K562 (cell line): ENCODE data around the gene CARD14. TPM values are rescaled to one million over a fixed set of nuclear protein-coding genes. Genes with fewer than 3 reads are reported as not detected.

Experiments used
- BCOR ChIP-seq: fragments of 450-650 bp; IDR thresholded peaks from 2 replicates; pipeline ENCODE4 v1.6.1; 2016
- CBX2 ChIP-seq: fragments of 200-600 bp; sonication (generic); IDR thresholded peaks from one replicate; pipeline ENCODE4 v1.6.1; 2012; ENCODE audit warnings: mild to moderate bottlenecking, low read length, inconsistent platforms; ENCODE audit not compliant: insufficient read depth, poor library complexity, severe bottlenecking
- ELF2 ChIP-seq: fragments of 250-450 bp; sonication (Bioruptor Pico); IDR thresholded peaks from 2 replicates; pipeline ENCODE4 v1.5.0; 2021; ENCODE audit warnings: mild to moderate bottlenecking
- HCFC1 ChIP-seq: IDR thresholded peaks from 2 replicates; pipeline ENCODE4 v1.6.1; 2012; ENCODE audit warnings: low read depth, low read length, improper control_type of control experiment
- KLF16 ChIP-seq: IDR thresholded peaks from 2 replicates; pipeline ENCODE4 v1.6.1; 2016; ENCODE audit warnings: antibody characterized with exemption
- SMARCB1 ChIP-seq: IDR thresholded peaks from 2 replicates; pipeline ENCODE4 v1.6.1; 2011; ENCODE audit warnings: improper control_type of control experiment, low read depth; ENCODE audit not compliant: insufficient read length
- SRSF3 ChIP-seq: fragments of 200-400 bp; formaldehyde crosslinking; IDR thresholded peaks from 2 replicates; pipeline ENCODE4 v1.6.1; 2016; ENCODE audit warnings: mild to moderate bottlenecking, low read length, moderate library complexity; ENCODE audit not compliant: insufficient read depth
- SRSF7 ChIP-seq: fragments of 200-400 bp; formaldehyde crosslinking; optimal IDR thresholded peaks from 2 replicates; pipeline ENCODE3; 2017; ENCODE audit warnings: mild to moderate bottlenecking, low read depth, low read length
- ZNF197 ChIP-seq: fragments of 200-800 bp; sonication (Bioruptor generic); IDR thresholded peaks from 2 replicates; pipeline ENCODE4 v1.6.1; 2016; ENCODE audit warnings: low read depth, missing genetic modification characterization, missing compliant biosample characterization
- polyA plus RNA-seq, 8 experiments: library from polyadenylated mRNA; depleted of rRNA in 4 of 8; stranded (reverse) in 5 of 8; unstranded in 3 of 8; fragments of >200 nt; fragmentation: Nextera tagmentation in 2 of 8; fragmentation: Illumina TruSeq in 1 of 8; extraction: Ambion mirVana in 2 of 8; extraction: Trizol in 1 of 8; gene quantifications; 2 replicates each; pipeline versions ENCODE4 v1.2.1 to v1.2.3, GENCODE V29; 2011 to 2014; ENCODE audit warnings: inconsistent platforms in 1 of 8, missing spikeins in 1 of 8
- total RNA-seq, 7 experiments: library from RNA; depleted of rRNA in 6 of 7; stranded (reverse); fragments of >200 nt in 6 of 7; fragmentation: Illumina TruSeq in 2 of 7; extraction: Trizol in 2 of 7; gene quantifications; 2 replicates each; pipeline versions ENCODE4 v1.2.1 to v1.2.3, GENCODE V29; 2011 to 2021; ENCODE audit warnings: low replicate concordance in 1 of 7
- TF ChIP-seq, protein P1 (sequence below): fragments of 250-450 bp; sonication (Bioruptor Pico); IDR thresholded peaks from 2 replicates; pipeline ENCODE4 v1.4.0; 2020; ENCODE audit warnings: mild to moderate bottlenecking, moderate library complexity
- TF ChIP-seq, protein P2 (sequence below): sonication (generic); formaldehyde crosslinking; IDR thresholded peaks from 2 replicates; pipeline ENCODE4 v1.8.1; 2022; ENCODE audit warnings: missing genetic modification reagents
- TF ChIP-seq, protein P3 (sequence below): fragments of 250-450 bp; sonication (Bioruptor Pico); IDR thresholded peaks from 2 replicates; pipeline ENCODE4 v1.8.0; 2022; ENCODE audit warnings: moderate library complexity, mild to moderate bottlenecking, inconsistent platforms
- TF ChIP-seq, protein P4 (sequence below): fragments of 450-650 bp; IDR thresholded peaks from 2 replicates; pipeline ENCODE4 v1.6.1; 2017; ENCODE audit warnings: mild to moderate bottlenecking, moderate library complexity
- TF ChIP-seq, protein P5 (sequence below), 2 experiments: fragments of 450-650 bp; conservative IDR thresholded peaks; 2 replicates each; pipeline ENCODE4 v1.6.1; 2017; ENCODE audit warnings: mild to moderate bottlenecking in 2 of 2, moderate library complexity in 2 of 2
- TF ChIP-seq, protein P6 (sequence below): IDR thresholded peaks from 3 replicates; pipeline ENCODE4 v1.6.1; 2011; ENCODE audit warnings: borderline replicate concordance, mild to moderate bottlenecking; ENCODE audit not compliant: insufficient read length, insufficient read depth

Gene CARD14
- total and polyA plus RNA-seq, 9 of the 15 experiments (the other 6 are each of a cell fraction or from before 2014, with no cell fraction given): not detected

DNA sequence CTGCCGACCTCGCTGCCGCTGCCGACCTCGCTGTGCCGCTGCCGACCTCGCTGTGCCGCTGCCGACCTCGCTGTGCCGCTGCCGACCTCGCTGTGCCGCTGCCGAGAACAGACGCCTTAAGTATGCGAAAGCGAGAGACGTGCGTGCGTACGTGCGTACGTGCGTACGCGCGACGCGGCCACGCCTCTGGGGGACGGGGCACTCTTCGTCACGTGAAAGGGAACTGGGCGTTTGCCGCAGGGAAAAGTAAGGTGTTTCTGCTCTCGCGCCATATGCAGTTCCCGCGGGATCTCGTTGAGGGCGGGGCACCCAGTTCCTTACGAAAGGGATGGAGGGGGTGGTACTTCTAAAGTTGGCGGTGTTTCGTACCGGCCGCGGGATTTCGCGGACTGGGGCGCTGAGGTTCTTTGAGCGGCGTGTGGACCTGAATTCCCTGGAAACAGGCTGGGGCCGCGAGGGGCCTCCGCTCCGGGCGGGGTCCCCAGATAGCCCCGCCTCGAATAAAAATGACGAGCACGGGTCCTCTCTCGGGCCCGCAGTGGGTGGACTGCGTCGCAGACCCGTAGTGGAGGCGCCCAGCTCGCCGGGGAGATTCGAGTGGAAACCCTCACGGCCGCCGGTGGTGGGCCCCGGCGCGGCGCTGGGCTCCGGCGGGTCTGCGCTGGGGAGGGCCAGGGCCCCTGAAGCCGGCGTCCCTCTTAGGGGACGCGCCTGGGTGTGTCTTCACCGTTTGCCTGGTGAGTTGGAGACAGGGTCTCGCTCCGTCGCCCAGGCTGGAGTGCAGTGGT lies 22.6 kb upstream of the CARD14 start, which contains the start of gene EIF4A3 (continued):
- TF ChIP-seq CBX2: no peak
- TF ChIP-seq BCOR: no peak
- TF ChIP-seq SRSF3: no peak
- TF ChIP-seq, protein P1, sequence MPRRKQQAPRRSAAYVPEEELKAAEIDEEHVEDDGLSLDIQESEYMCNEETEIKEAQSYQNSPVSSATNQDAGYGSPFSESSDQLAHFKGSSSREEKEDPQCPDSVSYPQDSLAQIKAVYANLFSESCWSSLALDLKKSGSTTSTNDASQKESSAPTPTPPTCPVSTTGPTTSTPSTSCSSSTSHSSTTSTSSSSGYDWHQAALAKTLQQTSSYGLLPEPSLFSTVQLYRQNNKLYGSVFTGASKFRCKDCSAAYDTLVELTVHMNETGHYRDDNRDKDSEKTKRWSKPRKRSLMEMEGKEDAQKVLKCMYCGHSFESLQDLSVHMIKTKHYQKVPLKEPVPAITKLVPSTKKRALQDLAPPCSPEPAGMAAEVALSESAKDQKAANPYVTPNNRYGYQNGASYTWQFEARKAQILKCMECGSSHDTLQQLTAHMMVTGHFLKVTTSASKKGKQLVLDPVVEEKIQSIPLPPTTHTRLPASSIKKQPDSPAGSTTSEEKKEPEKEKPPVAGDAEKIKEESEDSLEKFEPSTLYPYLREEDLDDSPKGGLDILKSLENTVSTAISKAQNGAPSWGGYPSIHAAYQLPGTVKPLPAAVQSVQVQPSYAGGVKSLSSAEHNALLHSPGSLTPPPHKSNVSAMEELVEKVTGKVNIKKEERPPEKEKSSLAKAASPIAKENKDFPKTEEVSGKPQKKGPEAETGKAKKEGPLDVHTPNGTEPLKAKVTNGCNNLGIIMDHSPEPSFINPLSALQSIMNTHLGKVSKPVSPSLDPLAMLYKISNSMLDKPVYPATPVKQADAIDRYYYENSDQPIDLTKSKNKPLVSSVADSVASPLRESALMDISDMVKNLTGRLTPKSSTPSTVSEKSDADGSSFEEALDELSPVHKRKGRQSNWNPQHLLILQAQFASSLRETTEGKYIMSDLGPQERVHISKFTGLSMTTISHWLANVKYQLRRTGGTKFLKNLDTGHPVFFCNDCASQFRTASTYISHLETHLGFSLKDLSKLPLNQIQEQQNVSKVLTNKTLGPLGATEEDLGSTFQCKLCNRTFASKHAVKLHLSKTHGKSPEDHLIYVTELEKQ (CRISPR knock-in tag): no peak
- TF ChIP-seq SRSF7: no peak
- TF ChIP-seq SMARCB1: no peak
- TF ChIP-seq, protein P2, sequence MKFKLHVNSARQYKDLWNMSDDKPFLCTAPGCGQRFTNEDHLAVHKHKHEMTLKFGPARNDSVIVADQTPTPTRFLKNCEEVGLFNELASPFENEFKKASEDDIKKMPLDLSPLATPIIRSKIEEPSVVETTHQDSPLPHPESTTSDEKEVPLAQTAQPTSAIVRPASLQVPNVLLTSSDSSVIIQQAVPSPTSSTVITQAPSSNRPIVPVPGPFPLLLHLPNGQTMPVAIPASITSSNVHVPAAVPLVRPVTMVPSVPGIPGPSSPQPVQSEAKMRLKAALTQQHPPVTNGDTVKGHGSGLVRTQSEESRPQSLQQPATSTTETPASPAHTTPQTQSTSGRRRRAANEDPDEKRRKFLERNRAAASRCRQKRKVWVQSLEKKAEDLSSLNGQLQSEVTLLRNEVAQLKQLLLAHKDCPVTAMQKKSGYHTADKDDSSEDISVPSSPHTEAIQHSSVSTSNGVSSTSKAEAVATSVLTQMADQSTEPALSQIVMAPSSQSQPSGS (CRISPR knock-in tag): no peak
- TF ChIP-seq, protein P3, sequence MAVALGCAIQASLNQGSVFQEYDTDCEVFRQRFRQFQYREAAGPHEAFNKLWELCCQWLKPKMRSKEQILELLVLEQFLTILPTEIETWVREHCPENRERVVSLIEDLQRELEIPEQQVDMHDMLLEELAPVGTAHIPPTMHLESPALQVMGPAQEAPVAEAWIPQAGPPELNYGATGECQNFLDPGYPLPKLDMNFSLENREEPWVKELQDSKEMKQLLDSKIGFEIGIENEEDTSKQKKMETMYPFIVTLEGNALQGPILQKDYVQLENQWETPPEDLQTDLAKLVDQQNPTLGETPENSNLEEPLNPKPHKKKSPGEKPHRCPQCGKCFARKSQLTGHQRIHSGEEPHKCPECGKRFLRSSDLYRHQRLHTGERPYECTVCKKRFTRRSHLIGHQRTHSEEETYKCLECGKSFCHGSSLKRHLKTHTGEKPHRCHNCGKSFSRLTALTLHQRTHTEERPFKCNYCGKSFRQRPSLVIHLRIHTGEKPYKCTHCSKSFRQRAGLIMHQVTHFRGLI (CRISPR knock-in tag): no peak
- TF ChIP-seq HCFC1: peak; percentile 52; the same call in 1 of the 2 replicates
- no peak for TF ChIP-seq ELF2 (CRISPR knock-in tag)
- TF ChIP-seq, protein P4, sequence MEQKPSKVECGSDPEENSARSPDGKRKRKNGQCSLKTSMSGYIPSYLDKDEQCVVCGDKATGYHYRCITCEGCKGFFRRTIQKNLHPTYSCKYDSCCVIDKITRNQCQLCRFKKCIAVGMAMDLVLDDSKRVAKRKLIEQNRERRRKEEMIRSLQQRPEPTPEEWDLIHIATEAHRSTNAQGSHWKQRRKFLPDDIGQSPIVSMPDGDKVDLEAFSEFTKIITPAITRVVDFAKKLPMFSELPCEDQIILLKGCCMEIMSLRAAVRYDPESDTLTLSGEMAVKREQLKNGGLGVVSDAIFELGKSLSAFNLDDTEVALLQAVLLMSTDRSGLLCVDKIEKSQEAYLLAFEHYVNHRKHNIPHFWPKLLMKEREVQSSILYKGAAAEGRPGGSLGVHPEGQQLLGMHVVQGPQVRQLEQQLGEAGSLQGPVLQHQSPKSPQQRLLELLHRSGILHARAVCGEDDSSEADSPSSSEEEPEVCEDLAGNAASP: no peak
- TF ChIP-seq, protein P5, sequence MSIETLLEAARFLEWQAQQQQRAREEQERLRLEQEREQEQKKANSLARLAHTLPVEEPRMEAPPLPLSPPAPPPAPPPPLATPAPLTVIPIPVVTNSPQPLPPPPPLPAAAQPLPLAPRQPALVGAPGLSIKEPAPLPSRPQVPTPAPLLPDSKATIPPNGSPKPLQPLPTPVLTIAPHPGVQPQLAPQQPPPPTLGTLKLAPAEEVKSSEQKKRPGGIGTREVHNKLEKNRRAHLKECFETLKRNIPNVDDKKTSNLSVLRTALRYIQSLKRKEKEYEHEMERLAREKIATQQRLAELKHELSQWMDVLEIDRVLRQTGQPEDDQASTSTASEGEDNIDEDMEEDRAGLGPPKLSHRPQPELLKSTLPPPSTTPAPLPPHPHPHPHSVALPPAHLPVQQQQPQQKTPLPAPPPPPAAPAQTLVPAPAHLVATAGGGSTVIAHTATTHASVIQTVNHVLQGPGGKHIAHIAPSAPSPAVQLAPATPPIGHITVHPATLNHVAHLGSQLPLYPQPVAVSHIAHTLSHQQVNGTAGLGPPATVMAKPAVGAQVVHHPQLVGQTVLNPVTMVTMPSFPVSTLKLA (conservative IDR thresholded peaks at IDR 0.05): peak; percentile 73 to 83
- TF ChIP-seq ZNF197 (CRISPR knock-in tag): no peak
- TF ChIP-seq, protein P6, sequence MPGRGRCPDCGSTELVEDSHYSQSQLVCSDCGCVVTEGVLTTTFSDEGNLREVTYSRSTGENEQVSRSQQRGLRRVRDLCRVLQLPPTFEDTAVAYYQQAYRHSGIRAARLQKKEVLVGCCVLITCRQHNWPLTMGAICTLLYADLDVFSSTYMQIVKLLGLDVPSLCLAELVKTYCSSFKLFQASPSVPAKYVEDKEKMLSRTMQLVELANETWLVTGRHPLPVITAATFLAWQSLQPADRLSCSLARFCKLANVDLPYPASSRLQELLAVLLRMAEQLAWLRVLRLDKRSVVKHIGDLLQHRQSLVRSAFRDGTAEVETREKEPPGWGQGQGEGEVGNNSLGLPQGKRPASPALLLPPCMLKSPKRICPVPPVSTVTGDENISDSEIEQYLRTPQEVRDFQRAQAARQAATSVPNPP: no peak
- TF ChIP-seq KLF16: no peak
